ENCODE results near the gene ZNF772. TPM values are rescaled to one million over a fixed set of nuclear protein-coding genes. Genes with fewer than 3 reads are reported as not detected.
A peak's percentile ranks its signal among the peaks of the same experiment; 100 is the strongest.

Gene ZNF772
- polyA plus RNA-seq, 4 donors, result 0.27 to 13.2 (median 2.2) TPM

- peaks cover 5 to 81% of the 10 kb centered on the region in 2 donors for H3K9me3 ChIP-seq (ENCODE audit: control insufficient read depth in 2 of 2, insufficient read depth in 1 of 2, low read depth in 1 of 2, low read length in 1 of 2)
- H3K27me3 ChIP-seq (ENCODE audit: control insufficient read depth in 3 of 3, insufficient read depth in 3 of 3, low read length in 3 of 3), result no peaks in the 10 kb centered on the region
- peaks cover 6 to 30% (median 18%) of the 10 kb centered on the region in 3 donors for H3K36me3 ChIP-seq (ENCODE audit: control insufficient read depth in 3 of 3, insufficient read depth in 2 of 3, low read depth in 1 of 3, low read length in 3 of 3)
- WGBS, 3 donors, result 76 to 88% (median 79%) methylated on average over 5 of the region's 5 CpGs
- H3K4me1 ChIP-seq (ENCODE audit: control insufficient read depth in 3 of 3, insufficient read depth in 2 of 3, low read depth in 1 of 3, low read length in 2 of 3), result no peaks in the 10 kb centered on the region
- H3K27ac ChIP-seq (ENCODE audit: low read depth in 1 of 3, low read length in 2 of 3), result no peak overlapping the region
- DNase-seq, result no peak
- no peak for FAIRE-seq
- H3K4me3 ChIP-seq (ENCODE audit: low read depth in 1 of 3, low read length in 3 of 3), result no peak overlapping the region
Measured at GRCh38 chr19:57443121-57443696, 34.2 kb downstream of the ZNF772 start.

- Histone ChIP-seq H3K4me3 (ENCODE audit: low read depth in 1 of 3, low read length in 3 of 3) (no peak overlapping the region), H3K36me3 (ENCODE audit: control insufficient read depth in 3 of 3, insufficient read depth in 2 of 3, low read depth in 1 of 3, low read length in 3 of 3) (peaks cover 9 to 36% (median 18%) of the 10 kb centered on the region in 3 donors), H3K9me3 (ENCODE audit: control insufficient read depth in 2 of 2, insufficient read depth in 1 of 2, low read depth in 1 of 2, low read length in 1 of 2) (peaks cover 5 to 85% of the 10 kb centered on the region in 2 donors), H3K27me3 (ENCODE audit: control insufficient read depth in 3 of 3, insufficient read depth in 3 of 3, low read length in 3 of 3) (no peaks in the 10 kb centered on the region), H3K4me1 (ENCODE audit: control insufficient read depth in 3 of 3, insufficient read depth in 2 of 3, low read depth in 1 of 3, low read length in 2 of 3) (no peaks in the 10 kb centered on the region), H3K27ac (ENCODE audit: low read depth in 1 of 3, low read length in 2 of 3) (no peak overlapping the region)
- FAIRE-seq (no peak), DNase-seq (no peak)
- 79 to 95% (median 81%) methylated on average over 6 to 7 of the region's 7 CpGs for WGBS, 3 donors
Measured at GRCh38 chr19:57441979-57442752, 35.2 kb downstream of the ZNF772 start.

GRCh38 chr19:57438925-57439324 lies 38.4 kb downstream of the ZNF772 start:
- DNase-seq (no peak), FAIRE-seq (no peak)
- H3K4me1 ChIP-seq (ENCODE audit: control insufficient read depth in 3 of 3, insufficient read depth in 2 of 3, low read depth in 1 of 3, low read length in 2 of 3), result peaks cover 0 to 11% (median 7%) of the 10 kb centered on the region in 3 donors
- WGBS, 3 donors, result 90 to 94% (median 91%) methylated on average over 9 of the region's 9 CpGs
- no peaks in the 10 kb centered on the region for H3K27me3 ChIP-seq (ENCODE audit: control insufficient read depth in 3 of 3, insufficient read depth in 3 of 3, low read length in 3 of 3)
- peaks cover 5 to 36% (median 15%) of the 10 kb centered on the region in 3 donors for H3K36me3 ChIP-seq (ENCODE audit: control insufficient read depth in 3 of 3, insufficient read depth in 2 of 3, low read depth in 1 of 3, low read length in 3 of 3)
- no peak overlapping the region for H3K4me3 ChIP-seq (ENCODE audit: low read depth in 1 of 3, low read length in 3 of 3)
- no peak overlapping the region for H3K27ac ChIP-seq (ENCODE audit: low read depth in 1 of 3, low read length in 2 of 3)
- peaks cover 5 to 62% of the 10 kb centered on the region in 2 donors for H3K9me3 ChIP-seq (ENCODE audit: control insufficient read depth in 2 of 2, insufficient read depth in 1 of 2, low read depth in 1 of 2, low read length in 1 of 2)

- Histone ChIP-seq H3K4me3 (ENCODE audit: low read depth in 1 of 3, low read length in 3 of 3) (no peak overlapping the region), H3K27ac (ENCODE audit: low read depth in 1 of 3, low read length in 2 of 3) (no peak overlapping the region), H3K27me3 (ENCODE audit: control insufficient read depth in 3 of 3, insufficient read depth in 3 of 3, low read length in 3 of 3) (no peaks in the 10 kb centered on the region), H3K4me1 (ENCODE audit: control insufficient read depth in 3 of 3, insufficient read depth in 2 of 3, low read depth in 1 of 3, low read length in 2 of 3) (peaks cover 0 to 11% (median 7%) of the 10 kb centered on the region in 3 donors), H3K9me3 (ENCODE audit: control insufficient read depth in 2 of 2, insufficient read depth in 1 of 2, low read depth in 1 of 2, low read length in 1 of 2) (peaks cover 2 to 52% of the 10 kb centered on the region in 2 donors), H3K36me3 (ENCODE audit: control insufficient read depth in 3 of 3, insufficient read depth in 2 of 3, low read depth in 1 of 3, low read length in 3 of 3) (peaks cover 3 to 29% (median 8%) of the 10 kb centered on the region in 3 donors)
- FAIRE-seq (no peak), DNase-seq (no peak)
- WGBS, 3 donors, result 79 to 98% (median 83%) methylated on average over 4 of the region's 4 CpGs
Measured at GRCh38 chr19:57437931-57438330, 39.4 kb downstream of the ZNF772 start.

- Histone ChIP-seq H3K4me3 (ENCODE audit: low read depth in 1 of 3, low read length in 3 of 3) (peak overlapping the region in 1 of 3 donors; percentile 80), H3K27ac (ENCODE audit: low read depth in 1 of 3, low read length in 2 of 3) (peak overlapping the region in 1 of 3 donors; percentile 91), H3K36me3 (ENCODE audit: control insufficient read depth in 3 of 3, insufficient read depth in 2 of 3, low read depth in 1 of 3, low read length in 3 of 3) (peaks cover 3 to 23% (median 3%) of the 10 kb centered on the region in 3 donors), H3K4me1 (ENCODE audit: control insufficient read depth in 3 of 3, insufficient read depth in 2 of 3, low read depth in 1 of 3, low read length in 2 of 3) (peaks cover 0 to 11% (median 7%) of the 10 kb centered on the region in 3 donors), H3K9me3 (ENCODE audit: control insufficient read depth in 2 of 2, insufficient read depth in 1 of 2, low read depth in 1 of 2, low read length in 1 of 2) (peaks cover 0 to 38% of the 10 kb centered on the region in 2 donors), H3K27me3 (ENCODE audit: control insufficient read depth in 3 of 3, insufficient read depth in 3 of 3, low read length in 3 of 3) (no peaks in the 10 kb centered on the region)
- DNase-seq (peak in 1 of 2 donors; percentile 65), FAIRE-seq (no peak)
- WGBS, 3 donors, result 77 to 100% (median 83%) methylated on average over 1 of the region's 1 CpG
Measured at GRCh38 chr19:57436417-57436816, 40.9 kb downstream of the ZNF772 start.

GRCh38 chr19:57435062-57435978 lies 42.0 kb downstream of the ZNF772 start, which contains the start of gene ZNF749:
TSS of gene ZNF749 (plus strand) at chr19:57435325. CDS start at chr19:57435579, 254 bp downstream.
- Histone ChIP-seq H3K9me3 (ENCODE audit: control insufficient read depth in 2 of 2, insufficient read depth in 1 of 2, low read depth in 1 of 2, low read length in 1 of 2) (peaks cover 0 to 27% of the 10 kb centered on the region in 2 donors), H3K27me3 (ENCODE audit: control insufficient read depth in 3 of 3, insufficient read depth in 3 of 3, low read length in 3 of 3) (no peaks in the 10 kb centered on the region), H3K36me3 (ENCODE audit: control insufficient read depth in 3 of 3, insufficient read depth in 2 of 3, low read depth in 1 of 3, low read length in 3 of 3) (peaks cover 3 to 19% (median 3%) of the 10 kb centered on the region in 3 donors), H3K4me1 (ENCODE audit: control insufficient read depth in 3 of 3, insufficient read depth in 2 of 3, low read depth in 1 of 3, low read length in 2 of 3) (peaks cover 0 to 11% (median 7%) of the 10 kb centered on the region in 3 donors), H3K27ac (ENCODE audit: low read depth in 1 of 3, low read length in 2 of 3) (peak within 1 kb of the TSS; percentile 84 to 91 (median 85)), H3K4me3 (ENCODE audit: low read depth in 1 of 3, low read length in 3 of 3) (peak within 1 kb of the TSS; percentile 63 to 80 (median 74))
- peak; percentile 99 for DNase-seq
- 0% methylated on average over 60 to 61 of the region's 61 CpGs for WGBS, 3 donors
- FAIRE-seq, result peak; percentile 41

GRCh38 chr19:57434386-57435061 lies 42.8 kb downstream of the ZNF772 start:
- FAIRE-seq, result no peak
- Histone ChIP-seq H3K36me3 (ENCODE audit: control insufficient read depth in 3 of 3, insufficient read depth in 2 of 3, low read depth in 1 of 3, low read length in 3 of 3) (peaks cover 3 to 18% (median 3%) of the 10 kb centered on the region in 3 donors), H3K4me1 (ENCODE audit: control insufficient read depth in 3 of 3, insufficient read depth in 2 of 3, low read depth in 1 of 3, low read length in 2 of 3) (peaks cover 0 to 11% (median 7%) of the 10 kb centered on the region in 3 donors), H3K27ac (ENCODE audit: low read depth in 1 of 3, low read length in 2 of 3) (peak overlapping the region in 1 of 3 donors; percentile 91), H3K4me3 (ENCODE audit: low read depth in 1 of 3, low read length in 3 of 3) (peak overlapping the region; percentile 28 to 80 (median 63)), H3K9me3 (ENCODE audit: control insufficient read depth in 2 of 2, insufficient read depth in 1 of 2, low read depth in 1 of 2, low read length in 1 of 2) (peaks cover 0 to 19% of the 10 kb centered on the region in 2 donors), H3K27me3 (ENCODE audit: control insufficient read depth in 3 of 3, insufficient read depth in 3 of 3, low read length in 3 of 3) (no peaks in the 10 kb centered on the region)
- no peak for DNase-seq
- 33 to 41% (median 33%) methylated on average over 15 of the region's 15 CpGs for WGBS, 3 donors
